Epithelial cell of esophagus (primary cell): Measurements from ENCODE around the gene TMEM273.

Experiments used
- DNase-seq: peaks from one replicate; pipeline ENCODE4 v3.0.0; 2010; ENCODE audit warnings: low read depth
- H3K4me3 ChIP-seq: 2 replicates; pipeline ENCODE4 v1.5.1; 2011; ENCODE audit warnings: mild to moderate bottlenecking, low read length, control low read depth
- TF ChIP-seq, protein P1 (sequence below): IDR thresholded peaks from 2 replicates; pipeline ENCODE4 v1.5.1; 2011; ENCODE audit warnings: low read depth, mild to moderate bottlenecking, low read length, control low read depth, inconsistent platforms; ENCODE audit not compliant: insufficient read depth; ENCODE audit errors: missing control alignments

The TMEM273 gene

DNA sequence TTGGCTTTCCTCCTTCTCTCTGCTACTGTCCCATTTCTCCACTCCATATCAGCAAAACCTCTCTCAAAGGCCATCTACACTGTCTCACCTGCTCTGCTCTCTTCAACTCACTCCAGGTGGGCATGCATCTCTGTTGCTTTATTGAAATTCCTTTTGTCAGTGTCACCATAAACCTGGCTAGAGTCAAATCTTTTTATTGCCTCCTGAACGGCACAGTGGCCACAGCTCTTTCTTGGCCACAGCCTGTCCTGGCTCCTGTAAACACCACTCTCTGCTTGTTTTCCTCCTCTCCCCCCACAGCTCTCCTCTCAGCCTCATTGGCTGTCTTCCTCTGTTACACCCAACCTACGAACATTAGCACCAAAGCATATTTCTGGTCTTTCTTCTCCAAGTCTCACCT lies 31.1 kb upstream of the TMEM273 start:
- TF ChIP-seq, protein P1, sequence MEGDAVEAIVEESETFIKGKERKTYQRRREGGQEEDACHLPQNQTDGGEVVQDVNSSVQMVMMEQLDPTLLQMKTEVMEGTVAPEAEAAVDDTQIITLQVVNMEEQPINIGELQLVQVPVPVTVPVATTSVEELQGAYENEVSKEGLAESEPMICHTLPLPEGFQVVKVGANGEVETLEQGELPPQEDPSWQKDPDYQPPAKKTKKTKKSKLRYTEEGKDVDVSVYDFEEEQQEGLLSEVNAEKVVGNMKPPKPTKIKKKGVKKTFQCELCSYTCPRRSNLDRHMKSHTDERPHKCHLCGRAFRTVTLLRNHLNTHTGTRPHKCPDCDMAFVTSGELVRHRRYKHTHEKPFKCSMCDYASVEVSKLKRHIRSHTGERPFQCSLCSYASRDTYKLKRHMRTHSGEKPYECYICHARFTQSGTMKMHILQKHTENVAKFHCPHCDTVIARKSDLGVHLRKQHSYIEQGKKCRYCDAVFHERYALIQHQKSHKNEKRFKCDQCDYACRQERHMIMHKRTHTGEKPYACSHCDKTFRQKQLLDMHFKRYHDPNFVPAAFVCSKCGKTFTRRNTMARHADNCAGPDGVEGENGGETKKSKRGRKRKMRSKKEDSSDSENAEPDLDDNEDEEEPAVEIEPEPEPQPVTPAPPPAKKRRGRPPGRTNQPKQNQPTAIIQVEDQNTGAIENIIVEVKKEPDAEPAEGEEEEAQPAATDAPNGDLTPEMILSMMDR = no peak
- no peak for DNase-seq

DNA sequence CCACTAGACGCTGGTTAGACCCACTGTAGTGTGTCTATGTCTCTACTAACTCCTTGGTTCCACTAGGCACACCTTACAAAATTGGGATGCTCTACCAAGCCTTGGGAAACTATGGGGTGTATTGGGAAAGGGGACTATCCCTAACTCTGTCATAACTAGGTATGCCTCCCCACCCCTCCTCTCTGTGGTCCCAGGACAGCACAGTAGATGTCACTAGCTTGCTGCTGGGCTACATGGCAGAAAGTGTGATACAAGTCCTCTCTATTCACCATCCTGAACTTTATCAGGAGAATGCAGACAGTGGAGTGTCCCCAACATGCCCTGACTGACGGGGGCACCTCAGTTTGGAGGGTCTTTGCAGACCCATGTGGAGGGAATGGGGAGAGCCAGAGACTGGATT lies 30.3 kb upstream of the TMEM273 start:
- no peak for DNase-seq
- H3K4me3 ChIP-seq = no peak overlapping the region
- TF ChIP-seq, protein P1 = no peak

More for the DNA sequence above, 31.1 kb upstream of the TMEM273 start:
- H3K4me3 ChIP-seq = no peak overlapping the region

DNA sequence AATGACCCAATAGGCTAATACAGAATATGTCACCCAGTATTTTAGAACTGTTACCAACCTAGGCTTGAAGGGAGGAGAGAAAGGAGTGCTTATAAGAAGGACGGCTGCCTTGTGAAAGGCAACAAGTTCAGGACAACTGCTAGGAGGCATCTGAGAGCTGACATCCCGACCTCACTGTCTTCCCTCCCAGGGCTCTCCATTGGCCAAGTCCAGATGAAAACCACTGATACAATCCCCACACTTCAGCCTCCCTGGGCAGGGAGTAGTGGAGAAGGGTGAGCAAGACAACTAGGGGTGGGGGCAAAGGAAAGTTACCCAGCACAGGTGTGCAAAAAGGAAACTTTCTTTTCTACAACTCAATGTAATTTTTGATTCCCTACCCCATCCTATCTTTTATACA lies 29.5 kb upstream of the TMEM273 start:
- TF ChIP-seq, protein P1 = no peak
- no peak overlapping the region for H3K4me3 ChIP-seq
- no peak for DNase-seq

DNA sequence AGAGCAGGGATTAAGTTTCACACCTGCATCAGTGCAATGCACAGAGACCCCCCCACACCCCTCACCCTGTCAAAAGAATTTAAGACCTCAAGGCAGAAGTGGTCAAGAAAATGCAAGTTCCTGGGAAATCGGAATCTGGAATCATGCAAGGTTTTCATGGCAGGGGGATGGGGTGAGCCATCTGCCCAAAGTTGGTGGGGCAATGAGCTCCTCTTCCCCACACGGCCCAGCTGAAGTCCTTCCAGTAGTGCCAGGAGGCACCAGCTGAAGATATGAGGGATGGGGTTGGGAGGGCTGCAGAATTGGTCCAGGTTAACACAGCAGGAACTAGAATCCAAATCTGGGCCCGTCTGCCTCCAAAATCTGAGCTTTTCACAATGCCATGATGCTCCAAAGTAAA lies 25.0 kb upstream of the TMEM273 start:
- H3K4me3 ChIP-seq = no peak overlapping the region
- TF ChIP-seq, protein P1 = no peak
- DNase-seq = no peak

DNA sequence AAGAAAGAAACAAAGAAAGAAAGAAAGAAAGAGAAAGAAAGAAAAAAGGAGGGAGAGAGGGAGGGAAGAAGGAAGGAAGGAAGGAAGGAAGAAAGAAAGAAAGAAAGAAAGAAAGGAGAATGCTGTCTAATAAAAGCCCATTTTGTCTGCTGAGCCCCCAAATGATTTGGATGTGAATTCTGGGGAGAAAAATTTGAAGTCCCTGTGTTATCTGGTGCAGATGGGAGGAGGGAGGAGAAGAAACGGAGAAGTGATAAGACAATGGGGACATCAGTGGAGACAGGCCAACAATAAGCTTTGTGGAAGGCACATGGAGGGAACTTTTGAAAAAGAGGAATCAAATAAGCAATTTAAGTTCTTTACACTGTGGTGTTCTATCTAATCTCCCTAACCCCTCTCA lies 24.6 kb upstream of the TMEM273 start:
- TF ChIP-seq, protein P1 = no peak
- H3K4me3 ChIP-seq = no peak overlapping the region
- no peak for DNase-seq

DNA sequence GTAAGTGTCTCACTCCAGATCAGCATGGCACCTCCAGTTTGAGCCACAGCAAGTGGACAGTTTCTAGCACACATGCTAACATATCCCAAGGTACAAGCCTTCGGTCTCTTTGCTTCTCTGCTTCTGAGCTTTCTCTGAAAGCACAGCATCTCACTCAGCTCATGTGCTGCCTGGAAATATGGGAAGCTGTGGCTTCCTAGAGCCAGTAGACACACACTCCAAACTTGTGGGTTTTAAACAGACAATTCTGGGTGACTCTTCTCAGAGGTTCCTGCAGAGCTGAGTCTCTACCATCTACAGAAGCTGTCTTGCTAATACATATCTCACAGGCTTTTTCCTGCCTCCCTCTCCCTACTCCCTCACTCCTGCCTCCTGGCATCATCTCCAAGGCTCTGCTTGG lies 23.9 kb upstream of the TMEM273 start:
- no peak overlapping the region for H3K4me3 ChIP-seq
- TF ChIP-seq, protein P1 = no peak
- no peak for DNase-seq

DNA sequence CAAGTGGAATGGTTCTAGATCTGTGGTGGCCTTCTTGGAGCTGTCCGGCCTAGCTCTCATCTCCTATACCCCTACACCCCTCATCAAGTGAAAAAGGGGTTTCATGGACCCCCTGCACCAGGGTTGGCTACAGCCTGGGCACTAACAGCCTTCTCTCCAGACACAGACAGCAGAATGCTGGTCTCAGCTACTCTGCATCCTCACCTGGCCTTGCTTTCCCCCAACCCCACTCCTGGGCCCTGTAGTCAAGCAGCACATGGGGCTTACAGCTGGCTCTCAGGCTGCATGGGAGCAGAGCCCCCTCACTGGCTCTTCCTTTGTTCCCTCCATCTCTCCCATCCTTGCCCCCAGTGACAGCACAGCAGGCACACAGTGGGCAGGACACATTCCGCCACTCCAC lies 20.8 kb upstream of the TMEM273 start:
- TF ChIP-seq, protein P1 = no peak
- no peak for DNase-seq
- no peak overlapping the region for H3K4me3 ChIP-seq
